SK-N-SH (cell line): ENCODE measurements around the gene SLC38A3. TPM values are rescaled to one million over a fixed set of nuclear protein-coding genes. Genes with fewer than 3 reads are reported as not detected.

Experiments used
- CTCF ChIA-PET: fragments of 300-600, 350-600 bp; formaldehyde crosslinking; extraction: SDS; loops from one replicate; lab custom pipeline; 2021; lab: Yijun Ruan, JAX
- POLR2A ChIA-PET: fragments of 350-600 bp; sonication (Branson Sonifier 250); formaldehyde crosslinking; extraction: SDS; loops from one replicate; lab custom pipeline; 2020; ENCODE audit warnings: antibody characterized with exemption, inconsistent platforms; lab: Yijun Ruan, JAX
- DNase-seq: peaks from one replicate; pipeline ENCODE4 v3.0.0; 2012
- H2AFZ ChIP-seq: fragments of 200-600 bp; sonication (generic); 2 replicates; pipeline ENCODE4 v1.8.1; 2016; ENCODE audit warnings: antibody characterized with exemption, mild to moderate bottlenecking, low read depth
- H3F3A ChIP-seq: fragments of 200-600 bp; sonication (generic); replicated peaks from 2 replicates; pipeline ENCODE3; 2016; ENCODE audit warnings: antibody characterized with exemption, mild to moderate bottlenecking; ENCODE audit not compliant: insufficient read depth
- H3K27ac ChIP-seq, 2 experiments: fragments of 200-500 bp in 1 of 2; fragments of 200-600 bp in 1 of 2; sonication (Bioruptor generic) in 1 of 2; sonication (generic), shearing (Covaris generic) in 1 of 2; 2 replicates each; pipeline versions ENCODE4 v1.5.1 to v1.6.1; 2014 to 2016; ENCODE audit warnings: low read depth in 2 of 2, inconsistent platforms in 1 of 2, low read length in 1 of 2, mild to moderate bottlenecking in 1 of 2, mixed read lengths in 1 of 2
- H3K27me3 ChIP-seq: fragments of 200-600 bp; sonication (generic), shearing (Covaris generic); 2 replicates; pipeline ENCODE4 v1.6.1; 2016; ENCODE audit warnings: mixed run types; ENCODE audit not compliant: insufficient read depth
- H3K36me3 ChIP-seq, 2 experiments: fragments of 200-500 bp in 1 of 2; fragments of 200-600 bp in 1 of 2; sonication (Bioruptor generic) in 1 of 2; sonication (generic) in 1 of 2; replicated peaks in 1 of 2; 2 replicates each; pipeline versions ENCODE3 to v1.5.1; 2014 to 2016; ENCODE audit warnings: low read length in 1 of 2, mild to moderate bottlenecking in 1 of 2; ENCODE audit not compliant: insufficient read depth in 2 of 2, control insufficient read depth in 1 of 2
- H3K4me1 ChIP-seq, 2 experiments: fragments of 200-500 bp in 1 of 2; fragments of 200-600 bp in 1 of 2; sonication (Bioruptor generic) in 1 of 2; sonication (generic), shearing (Covaris generic) in 1 of 2; 2 replicates each; pipeline versions ENCODE4 v1.5.1 to v1.6.1; 2014 to 2016; ENCODE audit warnings: low read depth in 1 of 2, low read length in 1 of 2, mixed run types in 1 of 2; ENCODE audit not compliant: insufficient read depth in 2 of 2, control insufficient read depth in 1 of 2
- H3K4me2 ChIP-seq: fragments of 200-600 bp; sonication (generic), shearing (Covaris generic); 2 replicates; pipeline ENCODE4 v1.6.1; 2017; ENCODE audit warnings: mixed run types
- H3K4me3 ChIP-seq, 2 experiments: fragments of 200-500 bp in 1 of 2; fragments of 200-600 bp in 1 of 2; sonication (Bioruptor generic) in 1 of 2; sonication (generic), shearing (Covaris generic) in 1 of 2; 2 replicates each; pipeline versions ENCODE4 v1.5.1 to v1.8.1; 2014 to 2016; ENCODE audit warnings: low read depth in 2 of 2, inconsistent platforms in 1 of 2, low read length in 1 of 2, mild to moderate bottlenecking in 1 of 2, mixed read lengths in 1 of 2, moderate library complexity in 1 of 2
- H3K79me2 ChIP-seq: fragments of 200-600 bp; sonication (generic); 2 replicates; pipeline ENCODE4 v1.8.1; 2017; ENCODE audit warnings: mild to moderate bottlenecking; ENCODE audit not compliant: insufficient read depth
- H3K9ac ChIP-seq: fragments of 200-600 bp; sonication (generic); 2 replicates; pipeline ENCODE4 v1.6.1; 2017; ENCODE audit warnings: mixed run types
- H3K9me2 ChIP-seq: fragments of 200-600 bp; sonication (generic); 2 replicates; pipeline ENCODE4 v1.6.1; 2017; ENCODE audit warnings: mixed run types
- H3K9me3 ChIP-seq: fragments of 200-600 bp; sonication (generic); 2 replicates; pipeline ENCODE4 v1.6.1; 2017; ENCODE audit warnings: mixed run types, mild to moderate bottlenecking, moderate library complexity
- H4K20me1 ChIP-seq: fragments of 200-600 bp; sonication (generic); 2 replicates; pipeline ENCODE4 v1.6.1; 2017; ENCODE audit warnings: mild to moderate bottlenecking, mixed run types; ENCODE audit not compliant: insufficient read depth
- ELF1 ChIP-seq: IDR thresholded peaks from 2 replicates; pipeline ENCODE4 v1.4.0; 2012
- EZH2phosphoT487 ChIP-seq: fragments of 200-600 bp; sonication (generic); IDR thresholded peaks from 2 replicates; pipeline ENCODE4 v1.6.1; 2017; ENCODE audit warnings: low read depth, mixed run types, mild to moderate bottlenecking, antibody characterized with exemption, moderate library complexity, borderline replicate concordance
- FOXM1 ChIP-seq: IDR thresholded peaks from 2 replicates; pipeline ENCODE4 v1.4.0; 2012; ENCODE audit warnings: low read depth, mild to moderate bottlenecking
- MEF2A ChIP-seq: IDR thresholded peaks from 2 replicates; pipeline ENCODE4 v1.4.0; 2012; ENCODE audit warnings: low read depth, borderline replicate concordance
- MXI1 ChIP-seq: IDR thresholded peaks from 2 replicates; pipeline ENCODE4 v1.6.1; 2012; ENCODE audit warnings: mild to moderate bottlenecking, low read depth, low read length, improper control_type of control experiment
- NFIC ChIP-seq: IDR thresholded peaks from 2 replicates; pipeline ENCODE4 v1.4.0; 2012; ENCODE audit warnings: borderline replicate concordance
- RAD21 ChIP-seq: IDR thresholded peaks from 2 replicates; pipeline ENCODE4 v1.6.1; 2012; ENCODE audit warnings: mild to moderate bottlenecking, low read length
- REST ChIP-seq: IDR thresholded peaks from 2 replicates; pipeline ENCODE4 v1.6.1; 2012; ENCODE audit warnings: mild to moderate bottlenecking, low read depth, low read length, moderate library complexity
- RFX5 ChIP-seq: IDR thresholded peaks from 2 replicates; pipeline ENCODE4 v1.6.1; 2012; ENCODE audit warnings: mild to moderate bottlenecking, improper control_type of control experiment, low read length
- SIN3A ChIP-seq: IDR thresholded peaks from 2 replicates; pipeline ENCODE4 v1.6.1; 2012; ENCODE audit warnings: low read depth, mild to moderate bottlenecking, low read length, moderate library complexity, borderline replicate concordance
- SMC3 ChIP-seq: IDR thresholded peaks from 2 replicates; pipeline ENCODE4 v1.6.1; 2012; ENCODE audit warnings: low read depth, low read length, improper control_type of control experiment
- TAF1 ChIP-seq: IDR thresholded peaks from 2 replicates; pipeline ENCODE4 v1.6.1; 2012; ENCODE audit warnings: low read depth, mild to moderate bottlenecking, low read length, moderate library complexity, borderline replicate concordance
- WGBS: methylation state at CpG from one replicate; pipeline ENCODE4 v1.1.6; 2017; ENCODE audit warnings: low lambda C conversion rate; 5-methylcytosine and 5-hydroxymethylcytosine counted together
- polyA plus RNA-seq, 3 experiments: library from polyadenylated mRNA; depleted of rRNA; stranded (reverse); fragments of >200 nt; gene quantifications; 2 replicates each; pipeline ENCODE4 v1.2.3, GENCODE V29; 2012
- TF ChIP-seq, protein P1 (sequence below): fragments of 200-600 bp; sonication (generic); IDR thresholded peaks from 2 replicates; pipeline ENCODE4 v1.6.1; 2017; ENCODE audit warnings: antibody characterized with exemption, mild to moderate bottlenecking, moderate library complexity

SLC38A3 gene
- polyA plus RNA-seq, 1 of the 3 experiments (the other 2 are of a cell fraction): 0.84 TPM

DNA sequence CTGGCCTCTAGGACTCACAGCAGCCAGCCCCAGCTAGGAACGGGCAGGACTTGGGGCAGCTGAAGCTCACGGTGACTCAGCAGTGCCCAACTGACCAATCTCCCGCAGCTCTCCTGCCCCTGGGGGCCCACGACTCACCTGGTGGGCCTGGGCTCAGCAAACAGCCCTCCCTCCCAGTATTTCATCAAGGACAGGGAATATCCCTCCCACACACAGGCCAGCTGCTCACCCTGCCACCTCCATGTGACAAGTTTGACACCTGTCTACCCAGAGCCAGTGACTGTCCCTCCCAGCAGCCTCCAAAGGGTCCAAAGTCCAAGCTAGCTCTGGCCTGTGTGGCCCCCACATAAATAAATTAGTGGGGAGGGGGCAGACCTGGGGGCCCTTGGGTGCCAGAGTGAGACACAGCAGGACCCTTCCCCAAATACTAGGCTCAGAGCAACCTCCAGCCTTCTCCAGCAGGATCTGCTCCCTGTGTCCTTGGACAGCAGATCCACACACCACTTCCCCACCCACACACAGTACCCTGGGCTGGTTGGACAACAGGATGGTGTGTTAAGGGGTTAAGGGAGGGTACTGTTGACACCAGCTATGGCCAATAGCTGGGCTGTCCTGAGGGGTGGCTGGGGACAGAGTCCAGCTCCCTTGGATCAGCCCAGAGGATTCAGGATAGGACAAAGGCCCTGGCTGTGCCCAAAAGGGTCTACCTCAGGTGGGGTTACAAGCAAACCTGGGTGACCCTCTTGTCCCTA is 9.4 kb upstream of the SLC38A3 start:
- CTCF ChIA-PET: interaction anchor here (1.2 to 23.1 kb wide), 13 partner anchors 10 to 356 kb away, joined by 3 to 1375 read pairs (median 18); partner anchors contain the start of genes GNAI2, LSMEM2, SEMA3B and SLC38A3
- H3K4me1 ChIP-seq: peaks cover 0 to 17% of the 10 kb centered on the region in 2 experiments; a peak in 1 of 4 replicates
- peaks cover 51% of the 10 kb centered on the region for H3K27me3 ChIP-seq
- POLR2A ChIA-PET: interaction anchor here (1.0 to 1.5 kb wide), 2 partner anchors 9 to 22 kb away, joined by 3 to 4 read pairs; partner anchors contain the start of gene SLC38A3
- no peak overlapping the region for H2AFZ ChIP-seq
- TF ChIP-seq REST (no peak), SMC3 (no peak), RAD21 (no peak), RFX5 (no peak), MXI1 (no peak), ELF1 (no peak), EZH2phosphoT487 (no peak), MEF2A (no peak), SIN3A (no peak), FOXM1 (no peak), NFIC (no peak), TAF1 (no peak)
- TF ChIP-seq, protein P1, sequence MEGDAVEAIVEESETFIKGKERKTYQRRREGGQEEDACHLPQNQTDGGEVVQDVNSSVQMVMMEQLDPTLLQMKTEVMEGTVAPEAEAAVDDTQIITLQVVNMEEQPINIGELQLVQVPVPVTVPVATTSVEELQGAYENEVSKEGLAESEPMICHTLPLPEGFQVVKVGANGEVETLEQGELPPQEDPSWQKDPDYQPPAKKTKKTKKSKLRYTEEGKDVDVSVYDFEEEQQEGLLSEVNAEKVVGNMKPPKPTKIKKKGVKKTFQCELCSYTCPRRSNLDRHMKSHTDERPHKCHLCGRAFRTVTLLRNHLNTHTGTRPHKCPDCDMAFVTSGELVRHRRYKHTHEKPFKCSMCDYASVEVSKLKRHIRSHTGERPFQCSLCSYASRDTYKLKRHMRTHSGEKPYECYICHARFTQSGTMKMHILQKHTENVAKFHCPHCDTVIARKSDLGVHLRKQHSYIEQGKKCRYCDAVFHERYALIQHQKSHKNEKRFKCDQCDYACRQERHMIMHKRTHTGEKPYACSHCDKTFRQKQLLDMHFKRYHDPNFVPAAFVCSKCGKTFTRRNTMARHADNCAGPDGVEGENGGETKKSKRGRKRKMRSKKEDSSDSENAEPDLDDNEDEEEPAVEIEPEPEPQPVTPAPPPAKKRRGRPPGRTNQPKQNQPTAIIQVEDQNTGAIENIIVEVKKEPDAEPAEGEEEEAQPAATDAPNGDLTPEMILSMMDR: no peak
- no peak overlapping the region for H3K4me2 ChIP-seq
- no peak overlapping the region for H3K4me3 ChIP-seq
- H4K20me1 ChIP-seq: no peaks in the 10 kb centered on the region
- 20% methylated on average over 1 of the region's 4 CpGs for whole genome bisulfite sequencing
- no peaks in the 10 kb centered on the region for H3K79me2 ChIP-seq
- H3K27ac ChIP-seq: no peak overlapping the region
- no peaks in the 10 kb centered on the region for H3K9me2 ChIP-seq
- no peaks in the 10 kb centered on the region for H3K9me3 ChIP-seq
- H3F3A ChIP-seq: peaks cover 4% of the 10 kb centered on the region
- no peaks in the 10 kb centered on the region for H3K36me3 ChIP-seq
- DNase-seq: no peak
- H3K9ac ChIP-seq: no peak overlapping the region
